Trophoblast cell (in vitro differentiated cells and primary cell): Measurements from ENCODE around the gene ATP8A1.

Experiments used
- DNase-seq, 2 donors: peaks; one replicate each; pipeline ENCODE4 v3.0.0-alpha.2; 2016
- H2AFZ ChIP-seq: 2 replicates; pipeline ENCODE4 v1.6.1; 2013; ENCODE audit warnings: low read length, moderate library complexity, mild to moderate bottlenecking; ENCODE audit not compliant: insufficient read depth, poor library complexity
- H2AK5ac ChIP-seq: 2 replicates; pipeline ENCODE4 v1.6.1; 2013; ENCODE audit warnings: mild to moderate bottlenecking, low read length
- H2BK120ac ChIP-seq: 2 replicates; pipeline ENCODE4 v1.6.1; 2013; ENCODE audit warnings: low read length, mild to moderate bottlenecking, moderate library complexity; ENCODE audit not compliant: insufficient read depth, poor library complexity
- H2BK12ac ChIP-seq: 2 replicates; pipeline ENCODE4 v1.6.1; 2013; ENCODE audit warnings: mild to moderate bottlenecking, low read length, moderate library complexity
- H2BK5ac ChIP-seq: 2 replicates; pipeline ENCODE4 v1.6.1; 2013; ENCODE audit warnings: low read length, low read depth, moderate library complexity, mild to moderate bottlenecking; ENCODE audit not compliant: poor library complexity
- H3K14ac ChIP-seq: 2 replicates; pipeline ENCODE4 v1.6.1; 2013; ENCODE audit warnings: mild to moderate bottlenecking, low read length
- H3K18ac ChIP-seq: 2 replicates; pipeline ENCODE4 v1.6.1; 2013; ENCODE audit warnings: mild to moderate bottlenecking, low read length
- H3K23ac ChIP-seq: 2 replicates; pipeline ENCODE4 v1.6.1; 2013; ENCODE audit warnings: low read length
- H3K27ac ChIP-seq: 2 replicates; pipeline ENCODE4 v1.5.1; 2013; ENCODE audit warnings: low read depth, mild to moderate bottlenecking, inconsistent platforms, low read length, moderate library complexity
- H3K27me3 ChIP-seq: 2 replicates; pipeline ENCODE4 v1.6.1; 2013; ENCODE audit warnings: inconsistent platforms, mild to moderate bottlenecking, low read length, moderate library complexity; ENCODE audit not compliant: insufficient read depth
- H3K36me3 ChIP-seq, 2 experiments: 1 replicate in 1 of 2; 2 replicates in 1 of 2; pipeline ENCODE4 v1.6.1; 2013; ENCODE audit warnings: low read length in 2 of 2, mild to moderate bottlenecking in 2 of 2, moderate library complexity in 1 of 2; ENCODE audit not compliant: insufficient read depth in 2 of 2, control insufficient read depth in 1 of 2
- H3K4ac ChIP-seq: 2 replicates; pipeline ENCODE4 v1.6.1; 2013; ENCODE audit warnings: low read depth, mild to moderate bottlenecking, low read length, moderate library complexity
- H3K4me1 ChIP-seq, 2 experiments: 1 replicate in 1 of 2; 2 replicates in 1 of 2; pipeline ENCODE4 v1.6.1; 2013; ENCODE audit warnings: low read length in 2 of 2, mild to moderate bottlenecking in 2 of 2, moderate library complexity in 1 of 2; ENCODE audit not compliant: insufficient read depth in 2 of 2, control insufficient read depth in 1 of 2
- H3K4me2 ChIP-seq: 2 replicates; pipeline ENCODE4 v1.6.1; 2013; ENCODE audit warnings: inconsistent platforms, mild to moderate bottlenecking, low read length, moderate library complexity
- H3K4me3 ChIP-seq: 2 replicates; pipeline ENCODE4 v1.5.1; 2013; ENCODE audit warnings: mild to moderate bottlenecking, low read depth, low read length, inconsistent platforms
- H3K79me1 ChIP-seq: one replicate; pipeline ENCODE4 v1.6.1; 2013; ENCODE audit warnings: low read length
- H3K79me2 ChIP-seq: 2 replicates; pipeline ENCODE4 v1.6.1; 2013; ENCODE audit warnings: low read length, mild to moderate bottlenecking; ENCODE audit not compliant: control insufficient read depth, insufficient read depth, poor library complexity
- H3K9ac ChIP-seq: 2 replicates; pipeline ENCODE4 v1.6.1; 2013; ENCODE audit warnings: mild to moderate bottlenecking, low read length
- H3K9me3 ChIP-seq: 2 replicates; pipeline ENCODE4 v1.6.1; 2013; ENCODE audit warnings: low read depth, mild to moderate bottlenecking, control low read depth, inconsistent platforms, low read length; ENCODE audit not compliant: insufficient read depth
- H4K12ac ChIP-seq: 2 replicates; pipeline ENCODE4 v1.6.1; 2013; ENCODE audit warnings: low read depth, mild to moderate bottlenecking, low read length, moderate library complexity
- H4K8ac ChIP-seq: 2 replicates; pipeline ENCODE4 v1.6.1; 2013; ENCODE audit warnings: low read depth, mild to moderate bottlenecking, low read length, moderate library complexity
- H4K91ac ChIP-seq: one replicate; pipeline ENCODE4 v1.6.1; 2013; ENCODE audit warnings: low read depth, mild to moderate bottlenecking, low read length, moderate library complexity
- WGBS: extraction: QIAGEN DNeasy Blood & Tissue Kit; methylation state at CpG from one replicate; pipeline ENCODE4 v1.1.7; 2013; ENCODE audit warnings: missing lambda C conversion rate; ENCODE audit not compliant: insufficient read length, insufficient coverage; ENCODE audit errors: extremely low coverage; 5-methylcytosine and 5-hydroxymethylcytosine counted together

Gene ATP8A1

GRCh38 chr4:42498040-42498439 is 158.9 kb downstream of the ATP8A1 start:
- Histone ChIP-seq H3K4me1 (no peaks in the 10 kb centered on the region), H2BK120ac (no peak overlapping the region), H3K9ac (no peak overlapping the region), H3K18ac (no peak overlapping the region), H3K23ac (no peak overlapping the region), H3K27me3 (no peaks in the 10 kb centered on the region), H3K79me2 (no peaks in the 10 kb centered on the region), H4K91ac (no peak overlapping the region), H3K27ac (no peak overlapping the region), H3K36me3 (no peaks in the 10 kb centered on the region), H4K12ac (no peak overlapping the region), H2AFZ (no peak overlapping the region), H3K4ac (no peak overlapping the region), H2AK5ac (no peak overlapping the region), H3K9me3 (no peaks in the 10 kb centered on the region), H3K14ac (no peak overlapping the region), H2BK12ac (no peak overlapping the region), H3K79me1 (no peaks in the 10 kb centered on the region), H2BK5ac (no peak overlapping the region), H3K4me3 (no peak overlapping the region), H4K8ac (no peak overlapping the region), H3K4me2 (no peak overlapping the region)
- no CpG with 5 or more reads among the region's 2 CpGs for WGBS
- DNase-seq: no peak

GRCh38 chr4:42497142-42497910 is 159.6 kb downstream of the ATP8A1 start:
- H3K4me3 ChIP-seq: no peak overlapping the region
- no peak overlapping the region for H2AK5ac ChIP-seq
- DNase-seq: no peak
- H3K9me3 ChIP-seq: no peaks in the 10 kb centered on the region
- H2BK12ac ChIP-seq: no peak overlapping the region
- H4K91ac ChIP-seq: no peak overlapping the region
- H3K27ac ChIP-seq: no peak overlapping the region
- H2BK5ac ChIP-seq: no peak overlapping the region
- no peaks in the 10 kb centered on the region for H3K4me1 ChIP-seq
- H3K79me1 ChIP-seq: no peaks in the 10 kb centered on the region
- H3K79me2 ChIP-seq: no peaks in the 10 kb centered on the region
- no peak overlapping the region for H2AFZ ChIP-seq
- no peak overlapping the region for H3K4me2 ChIP-seq
- no peak overlapping the region for H4K12ac ChIP-seq
- no peak overlapping the region for H4K8ac ChIP-seq
- H2BK120ac ChIP-seq: no peak overlapping the region
- H3K23ac ChIP-seq: no peak overlapping the region
- no peak overlapping the region for H3K9ac ChIP-seq
- no peak overlapping the region for H3K4ac ChIP-seq
- no peaks in the 10 kb centered on the region for H3K36me3 ChIP-seq
- H3K27me3 ChIP-seq: no peaks in the 10 kb centered on the region
- no peak overlapping the region for H3K18ac ChIP-seq
- H3K14ac ChIP-seq: no peak overlapping the region
- WGBS: no CpG with 5 or more reads among the region's 8 CpGs

GRCh38 chr4:42492962-42493361 is 163.9 kb downstream of the ATP8A1 start:
- H2AFZ ChIP-seq: no peak overlapping the region
- DNase-seq: no peak
- H3K23ac ChIP-seq: no peak overlapping the region
- no peak overlapping the region for H2BK12ac ChIP-seq
- H3K79me2 ChIP-seq: no peaks in the 10 kb centered on the region
- no CpG with 5 or more reads among the region's 7 CpGs for WGBS
- H2AK5ac ChIP-seq: no peak overlapping the region
- no peak overlapping the region for H4K91ac ChIP-seq
- H3K14ac ChIP-seq: no peak overlapping the region
- no peaks in the 10 kb centered on the region for H3K4me1 ChIP-seq
- H3K79me1 ChIP-seq: no peaks in the 10 kb centered on the region
- H3K27ac ChIP-seq: no peak overlapping the region
- no peaks in the 10 kb centered on the region for H3K9me3 ChIP-seq
- H4K12ac ChIP-seq: no peak overlapping the region
- no peak overlapping the region for H3K9ac ChIP-seq
- H3K27me3 ChIP-seq: no peaks in the 10 kb centered on the region
- H4K8ac ChIP-seq: no peak overlapping the region
- no peak overlapping the region for H3K4ac ChIP-seq
- no peak overlapping the region for H2BK5ac ChIP-seq
- H3K4me2 ChIP-seq: no peak overlapping the region
- no peak overlapping the region for H3K4me3 ChIP-seq
- no peak overlapping the region for H2BK120ac ChIP-seq
- no peak overlapping the region for H3K18ac ChIP-seq
- no peaks in the 10 kb centered on the region for H3K36me3 ChIP-seq

- Histone ChIP-seq H3K79me1 (no peaks in the 10 kb centered on the region), H3K27ac (no peak overlapping the region), H2BK120ac (no peak overlapping the region), H4K8ac (no peak overlapping the region), H3K4ac (no peak overlapping the region), H3K4me1 (no peaks in the 10 kb centered on the region), H3K36me3 (no peaks in the 10 kb centered on the region), H3K9ac (no peak overlapping the region), H2BK12ac (no peak overlapping the region), H3K18ac (no peak overlapping the region), H4K12ac (no peak overlapping the region), H3K4me2 (no peak overlapping the region), H2BK5ac (no peak overlapping the region), H3K14ac (no peak overlapping the region), H4K91ac (no peak overlapping the region), H3K9me3 (no peaks in the 10 kb centered on the region), H3K79me2 (no peaks in the 10 kb centered on the region), H2AK5ac (no peak overlapping the region), H3K23ac (peak overlapping the region; percentile 99), H3K27me3 (no peaks in the 10 kb centered on the region), H3K4me3 (no peak overlapping the region), H2AFZ (no peak overlapping the region)
- WGBS: no CpG with 5 or more reads among the region's 3 CpGs
- no peak for DNase-seq
These were observed 166.9 kb downstream of the ATP8A1 start for GRCh38 chr4:42490015-42490414.
